Right lobe of liver (tissue), 6 donors: ENCODE data around the gene LINC00632. TPM values are rescaled to one million over a fixed set of nuclear protein-coding genes. Genes with fewer than 3 reads are reported as not detected.

Experiments
- ATAC-seq, 4 donors: fragments of 200-7000 bp; cut with Tn5 transposase; one replicate each; pipeline ENCODE4 v1.9.1; 2020; ENCODE audit warnings: mild to moderate bottlenecking in 4 of 4, moderate library complexity in 4 of 4
- DNase-seq, 3 donors: peaks; one replicate each; pipeline ENCODE4 v3.0.0-alpha.2; 2020
- H3K27ac ChIP-seq, 3 donors: fragments of 200-600 bp; one replicate each; pipeline ENCODE4 v1.8.0; 2022
- H3K27me3 ChIP-seq, 2 donors: fragments of 200-600 bp; one replicate each; pipeline ENCODE4 v1.8.0; 2022
- H3K36me3 ChIP-seq, 4 donors: fragments of 200-600 bp; sonication (generic) in 1 of 4; one replicate each; pipeline versions ENCODE4 v1.5.1 to v1.8.0; 2017 to 2022; ENCODE audit warnings: control low read depth in 1 of 4
- H3K4me1 ChIP-seq, 4 donors: fragments of 200-600 bp; sonication (generic) in 1 of 4; one replicate each; pipeline versions ENCODE4 v1.5.1 to v1.8.0; 2017 to 2022; ENCODE audit warnings: control low read depth in 1 of 4
- H3K4me3 ChIP-seq, 3 donors: fragments of 200-600 bp; one replicate each; pipeline ENCODE4 v1.8.0; 2022
- H3K9me3 ChIP-seq, 4 donors: fragments of 200-600 bp; sonication (generic) in 1 of 4; one replicate each; pipeline versions ENCODE4 v1.5.1 to v1.8.0; 2017 to 2022; ENCODE audit warnings: control low read depth in 1 of 4
- CTCF ChIP-seq, 4 donors: fragments of 200-600 bp in 3 of 4; fragments of 450-650 bp in 1 of 4; IDR thresholded peaks; one replicate each; pipeline versions ENCODE4 v1.5.1 to v1.8.0; 2016 to 2022; ENCODE audit warnings: antibody characterized with exemption in 4 of 4, mild to moderate bottlenecking in 2 of 4
- POLR2A ChIP-seq: fragments of 450-650 bp; IDR thresholded peaks from one replicate; pipeline ENCODE4 v1.6.1; 2017; ENCODE audit warnings: antibody characterized with exemption, mild to moderate bottlenecking
- WGBS: methylation state at CpG from one replicate; pipeline ENCODE4 v1.1.6; 2018; ENCODE audit warnings: low coverage, low lambda C conversion rate; ENCODE audit not compliant: insufficient coverage; ENCODE audit errors: missing lambda C conversion rate; 5-methylcytosine and 5-hydroxymethylcytosine counted together
- intact Hi-C, 2 donors: fragments of 100-400 bp; cut with DNase I; formaldehyde crosslinking; loops; one replicate each; pipeline versions ENCODE4 v1.11.2 to v1.14.1; 2022
- long read RNA-seq: library from polyadenylated mRNA; unstranded; transcript quantifications from one replicate; pipeline ENCODE4 v2.0.0, GENCODE V29; 2019
- total RNA-seq, 6 experiments: library from RNA; depleted of rRNA in 2 of 6; stranded (reverse); fragments of >200 nt in 2 of 6; fragmentation: NEBNext Ultra II Directional in 3 of 6; extraction: Animal tissue kit (Norgen Biotek cat#: 25700) in 3 of 6; gene quantifications; one replicate each; pipeline versions ENCODE4 v1.1.0 to v1.2.4, GENCODE V29; 2016 to 2023
- donor health status: DM: no; HTN: yes; CAD: no.
- donor health status: DM: no; HTN: no; CAD: no.
- donor health status: DM: no; HTN: no; CAD: no.
- donor health status: DM: no; HTN: yes; CAD: no.
- donor health status: DM: no; HTN: yes; CAD: no.

LINC00632 gene
- total RNA-seq = 1 to 10 TPM; 1.5 to 2.6 (median 2.1) TPM
- long read RNA-seq = 0 reads

GRCh38 chrX:140709421-140709846 lies at the start of gene LINC00632:
TSS of gene LINC00632 (plus strand) at chrX:140709759.
- H3K27ac ChIP-seq = no peak within 1 kb of the TSS
- H3K9me3 ChIP-seq = no peaks in the 10 kb centered on the region

GRCh38 chrX:140661643-140662042 lies 47.9 kb upstream of the LINC00632 start:
- Histone ChIP-seq H3K4me1 (no peaks in the 10 kb centered on the region), H3K4me3 (no peak overlapping the region), H3K36me3 (no peaks in the 10 kb centered on the region), H3K27ac (no peak overlapping the region), H3K27me3 (peaks cover 0 to 18% of the 10 kb centered on the region in 2 donors), H3K9me3 (no peaks in the 10 kb centered on the region)
- TF ChIP-seq POLR2A (no peak), CTCF (IDR thresholded peaks at IDR 0.05) (peak in 2 of 4 donors; percentile 4 to 33)
- ATAC-seq (no peak), DNase-seq (no peak)
- 44% methylated on average over 4 of the region's 4 CpGs for WGBS
- intact Hi-C loops = loop anchor here in 1 of 2 donors (10.0 kb wide), 1 partner anchor 537 kb away; no protein-coding TSS in a partner anchor

More at GRCh38 chrX:140709421-140709846, at the start of gene LINC00632:
- Histone ChIP-seq H3K36me3 (no peaks in the 10 kb centered on the region), H3K4me1 (no peaks in the 10 kb centered on the region), H3K27me3 (peaks cover 0 to 14% of the 10 kb centered on the region in 2 donors), H3K4me3 (no peak within 1 kb of the TSS)
- no peak for ATAC-seq
- WGBS = 27% methylated on average over 3 of the region's 3 CpGs
- DNase-seq = no peak
- intact Hi-C loops = no loop called here
- TF ChIP-seq CTCF (IDR thresholded peaks at IDR 0.05) = no peak
- TF ChIP-seq POLR2A = no peak

GRCh38 chrX:140664939-140665338 lies 44.6 kb upstream of the LINC00632 start:
- no peaks in the 10 kb centered on the region for H3K36me3 ChIP-seq
- 13% methylated on average over 3 of the region's 3 CpGs for WGBS
- peaks cover 0 to 18% of the 10 kb centered on the region in 2 donors for H3K27me3 ChIP-seq
- peak in 3 of 4 donors; percentile 69 to 75 (median 69) for ATAC-seq
- peak; percentile 44 to 52 (median 46) for TF ChIP-seq CTCF (IDR thresholded peaks at IDR 0.05)
- TF ChIP-seq POLR2A = no peak
- no peak for DNase-seq
- no peaks in the 10 kb centered on the region for H3K9me3 ChIP-seq
- H3K27ac ChIP-seq = no peak overlapping the region
- intact Hi-C loops = loop anchor here in 1 of 2 donors (10.0 kb wide), 1 partner anchor 540 kb away; no protein-coding TSS in a partner anchor
- H3K4me1 ChIP-seq = no peaks in the 10 kb centered on the region
- no peak overlapping the region for H3K4me3 ChIP-seq

DNA sequence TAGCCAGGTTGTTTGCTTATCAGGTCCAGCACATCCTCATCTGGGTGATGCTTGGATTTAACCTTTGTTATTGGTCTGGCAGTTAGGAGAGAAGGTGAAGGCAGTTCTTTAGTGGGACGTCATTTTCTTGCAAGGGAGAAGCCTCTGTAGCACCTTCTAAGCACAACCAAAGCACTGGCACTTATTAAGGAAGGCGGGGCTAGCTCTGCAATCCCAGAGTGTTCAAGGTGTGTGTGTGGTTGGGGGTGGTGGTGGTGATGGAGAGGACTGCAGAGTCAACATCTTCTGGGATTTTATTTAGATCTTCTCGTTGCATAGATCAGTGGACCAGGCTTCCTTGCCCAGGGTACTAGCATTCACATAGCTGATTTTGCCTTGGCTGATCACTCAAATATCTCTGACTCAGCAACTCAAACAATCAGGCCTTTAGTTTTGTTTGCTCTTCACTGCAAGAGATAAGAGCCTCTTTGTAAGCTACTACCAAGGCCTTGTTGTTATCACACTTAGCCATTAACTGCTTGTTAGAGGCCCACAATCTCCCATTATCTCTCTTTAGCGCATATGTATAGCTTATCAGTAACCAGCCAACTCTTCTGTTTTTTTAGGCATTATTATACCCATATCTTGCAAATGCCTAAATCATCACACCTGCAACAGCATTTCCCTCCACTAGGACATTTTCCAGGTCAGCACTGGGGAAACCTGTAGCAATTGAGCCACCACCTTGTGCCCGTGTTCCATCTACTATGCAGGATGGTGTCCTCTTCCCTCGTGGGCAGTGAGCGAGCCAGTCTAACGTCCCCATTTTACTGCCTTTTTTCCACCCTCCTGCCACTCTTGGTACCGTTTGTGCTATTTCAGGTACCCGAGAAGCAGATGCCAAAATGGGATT lies 36.5 kb upstream of the LINC00632 start:
- WGBS = 37% methylated on average over 9 of the region's 10 CpGs
- no peak for TF ChIP-seq POLR2A
- TF ChIP-seq CTCF (IDR thresholded peaks at IDR 0.05) = no peak
- Histone ChIP-seq H3K4me3 (no peak overlapping the region), H3K27me3 (peaks cover 3% of the 10 kb centered on the region in 2 donors), H3K4me1 (no peaks in the 10 kb centered on the region), H3K9me3 (no peaks in the 10 kb centered on the region), H3K36me3 (no peaks in the 10 kb centered on the region), H3K27ac (no peak overlapping the region)
- intact Hi-C loops = no loop called here
- no peak for DNase-seq
- peak; percentile 66 to 94 (median 75) for ATAC-seq
